ENCODE results near the gene SBF1.
"Not testable (repeated sequence)": the region's sequence is repeated elsewhere in the genome, so short reads cannot be mapped to it uniquely, and the experiment has no call there.

Gene SBF1

DNA sequence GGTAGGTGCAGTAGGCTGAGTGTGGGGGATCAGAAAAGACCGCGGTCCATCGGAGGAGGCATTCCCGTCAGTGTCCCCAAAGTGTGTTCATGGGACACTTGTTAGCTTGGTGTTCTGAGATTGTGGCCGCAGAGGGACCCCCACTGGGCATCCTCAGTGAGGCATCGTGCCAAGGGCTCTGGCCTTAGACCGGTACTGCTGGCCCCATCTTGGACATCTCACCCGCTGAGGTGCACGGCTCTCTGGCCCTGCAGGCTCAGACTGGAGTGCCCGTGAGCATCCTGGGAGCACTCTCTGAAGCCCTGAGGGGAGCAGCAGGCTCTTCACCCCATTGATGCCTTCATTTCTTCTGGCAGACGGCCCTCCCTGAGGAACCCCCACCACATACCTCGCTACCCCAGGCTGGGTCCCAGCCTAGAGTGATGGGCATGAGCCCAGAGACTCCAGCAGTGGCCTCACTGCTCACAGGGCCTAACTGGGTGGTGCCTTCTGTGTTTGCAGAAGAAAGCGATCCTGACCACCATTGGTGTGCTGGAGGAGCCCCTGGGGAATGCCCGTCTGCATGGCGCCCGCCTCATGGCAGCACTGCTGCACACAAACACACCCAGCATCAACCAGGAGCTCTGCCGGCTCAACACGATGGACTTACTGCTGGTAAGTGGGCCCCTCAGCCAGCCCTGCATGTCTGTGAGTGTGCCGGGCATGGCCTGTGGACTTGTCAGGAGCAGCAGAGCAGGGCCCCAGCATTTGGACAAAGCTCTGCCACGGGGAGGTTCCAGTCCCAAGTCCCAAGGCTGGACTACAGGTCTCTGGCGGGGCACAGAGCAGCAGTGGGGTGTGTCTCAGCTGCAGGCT is 51.6 kb downstream of the SBF1 start:
- DNase-seq = no peak

DNA sequence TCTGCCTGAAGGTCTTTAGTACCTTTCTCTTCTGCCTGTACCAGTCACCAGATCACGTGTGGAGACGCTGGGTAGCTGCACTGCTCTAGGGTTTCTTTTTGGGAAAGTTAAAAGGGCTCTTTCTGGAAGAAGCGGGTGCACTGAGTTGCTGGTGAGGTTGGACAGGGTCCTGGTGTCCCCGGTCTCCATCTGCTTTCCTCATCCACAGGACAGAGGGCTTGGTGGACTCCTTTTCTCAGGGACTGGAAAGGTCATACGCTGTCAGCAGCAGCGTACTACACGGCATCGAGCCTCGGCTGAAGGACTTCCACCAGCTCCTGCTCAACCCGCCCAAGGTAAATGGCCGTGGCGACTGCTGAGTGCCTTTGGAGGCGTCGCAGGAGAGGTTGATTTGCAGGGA is 52.8 kb downstream of the SBF1 start:
- no peak for DNase-seq

DNA sequence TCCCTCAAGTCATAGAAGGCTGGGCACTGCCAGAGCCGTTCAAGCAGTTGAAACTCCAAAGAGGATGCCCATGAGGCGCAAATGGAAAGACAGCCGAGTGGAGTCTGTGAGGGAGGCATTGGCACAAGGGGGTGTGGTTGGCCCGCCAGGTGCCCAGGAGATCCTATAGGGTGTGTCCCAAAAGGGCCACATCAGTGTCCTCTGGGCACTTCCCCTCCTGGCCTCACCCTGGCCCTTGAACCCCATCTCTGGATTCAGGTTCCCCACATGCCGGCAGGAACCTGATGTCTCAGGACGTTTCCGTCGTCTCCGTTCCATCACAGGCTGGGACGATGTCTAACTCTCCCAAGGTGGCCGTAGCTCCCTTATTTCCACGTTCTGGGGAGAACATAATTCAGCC is 54.3 kb downstream of the SBF1 start:
- DNase-seq = no peak

DNA sequence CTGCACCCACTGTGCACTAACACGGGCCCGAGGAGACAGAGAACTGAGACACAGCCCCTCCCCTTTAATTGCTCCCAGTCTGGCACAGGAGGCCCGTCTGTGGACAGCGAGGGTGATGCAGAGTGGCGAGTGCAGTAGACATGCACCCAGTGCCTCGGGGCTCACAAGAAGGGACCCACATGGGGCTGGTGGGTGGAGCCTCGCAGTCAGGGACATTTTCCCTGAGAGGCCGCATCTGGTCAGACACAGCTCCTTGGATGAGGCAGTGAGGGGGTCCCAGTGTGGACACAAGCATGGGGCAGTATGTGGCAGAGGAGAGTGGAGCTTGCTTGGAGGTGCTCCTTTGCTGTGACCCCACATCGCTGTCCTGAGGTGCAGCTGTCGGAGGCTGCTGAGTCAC is 54.8 kb downstream of the SBF1 start:
- no peak for DNase-seq

DNA sequence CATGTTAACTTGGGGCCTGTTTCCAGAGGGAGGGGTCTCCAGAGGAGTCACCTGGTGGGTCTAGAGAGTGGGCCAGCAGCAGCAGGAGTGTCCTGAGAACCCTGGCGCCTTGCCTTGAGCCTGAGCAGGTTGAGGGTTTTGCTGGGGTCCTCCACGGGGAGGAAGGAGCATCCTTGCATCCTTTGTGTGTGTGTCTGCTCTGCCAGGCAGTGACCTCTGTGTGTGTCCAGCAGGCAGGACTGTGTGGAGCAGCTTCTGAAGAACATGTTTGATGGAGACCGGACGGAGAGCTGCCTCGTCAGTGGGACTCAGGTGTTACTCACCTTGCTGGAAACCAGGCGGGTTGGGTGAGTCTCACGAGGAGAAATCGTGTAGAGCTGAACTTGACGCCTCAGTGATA is 55.7 kb downstream of the SBF1 start:
- no peak for DNase-seq

DNA sequence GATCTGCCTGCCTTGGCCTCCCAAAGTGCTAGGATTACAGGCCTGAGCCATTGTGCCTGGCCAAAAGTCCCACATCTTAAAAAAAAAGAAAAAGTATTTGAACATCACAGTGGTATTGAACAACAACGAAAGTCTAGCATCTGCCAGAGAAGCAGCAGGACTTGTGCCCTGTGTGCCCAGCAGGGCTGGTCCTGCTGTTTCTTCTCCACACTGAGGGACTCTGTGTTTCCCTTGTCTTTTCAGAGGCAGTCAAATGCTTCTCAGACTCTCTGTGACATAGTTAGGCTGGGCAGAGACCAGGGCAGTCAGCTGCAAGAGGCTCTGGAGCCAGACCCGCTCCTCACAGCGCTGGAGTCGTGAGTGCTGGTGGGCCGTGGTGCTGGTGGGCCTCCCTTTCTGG is 56.2 kb downstream of the SBF1 start:
- no peak for DNase-seq

DNA sequence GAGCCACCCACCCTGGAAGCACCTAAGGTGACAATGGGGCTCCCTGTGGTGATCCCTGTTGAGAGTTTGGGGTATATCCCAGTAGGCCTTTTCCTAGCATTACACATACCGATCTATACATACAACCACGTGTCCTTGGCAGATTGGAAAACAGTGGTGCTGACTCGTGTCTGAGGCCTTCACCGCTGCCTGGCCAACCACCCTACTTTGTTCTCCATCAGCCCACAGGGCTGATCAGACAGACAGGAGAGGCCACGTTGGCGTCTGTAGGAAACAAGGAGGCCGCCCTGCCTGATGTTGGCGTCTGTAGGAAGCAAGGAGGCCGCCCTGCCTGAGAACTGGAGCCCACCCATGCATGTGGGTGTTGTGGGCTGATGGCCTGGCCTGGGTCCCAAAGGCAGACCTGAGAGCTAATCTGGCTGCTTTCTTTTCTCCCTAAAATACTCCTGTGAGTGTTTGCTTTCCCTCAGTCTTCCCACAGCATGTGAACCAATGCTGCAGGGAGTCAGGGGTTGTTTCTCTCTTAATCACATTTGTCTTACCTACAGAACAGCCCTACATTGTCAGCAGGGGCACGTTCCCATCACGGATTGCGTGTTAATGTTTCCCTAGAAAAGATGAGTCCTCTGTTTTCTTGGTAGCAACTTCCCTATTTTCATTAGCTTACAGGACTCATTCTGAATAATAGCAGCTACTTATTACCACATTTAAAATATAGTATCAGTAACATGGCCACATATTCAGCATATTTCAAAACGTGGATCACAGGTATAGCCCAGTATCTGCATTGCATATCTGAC is 57.2 kb downstream of the SBF1 start:
- DNase-seq = no peak

DNA sequence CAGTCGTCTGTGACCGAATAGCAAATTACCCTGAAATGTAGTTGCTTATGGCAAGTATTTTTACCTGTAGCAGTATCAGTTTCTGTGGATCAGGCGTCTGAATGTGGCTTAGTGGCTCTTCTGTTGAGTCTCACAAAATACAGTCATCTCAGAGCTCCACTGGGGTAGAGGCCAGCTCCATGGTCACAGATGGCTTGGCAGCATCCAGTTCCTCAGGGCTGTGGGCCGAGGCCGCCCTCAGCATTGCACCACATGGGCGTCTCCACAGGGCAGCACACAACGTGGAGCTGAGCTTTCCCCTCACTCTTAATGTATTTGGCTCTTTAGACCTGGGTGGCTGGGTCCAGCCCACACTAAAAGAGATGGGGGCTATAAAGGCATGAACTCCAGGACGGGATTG is 57.8 kb downstream of the SBF1 start:
- DNase-seq = no peak

DNA sequence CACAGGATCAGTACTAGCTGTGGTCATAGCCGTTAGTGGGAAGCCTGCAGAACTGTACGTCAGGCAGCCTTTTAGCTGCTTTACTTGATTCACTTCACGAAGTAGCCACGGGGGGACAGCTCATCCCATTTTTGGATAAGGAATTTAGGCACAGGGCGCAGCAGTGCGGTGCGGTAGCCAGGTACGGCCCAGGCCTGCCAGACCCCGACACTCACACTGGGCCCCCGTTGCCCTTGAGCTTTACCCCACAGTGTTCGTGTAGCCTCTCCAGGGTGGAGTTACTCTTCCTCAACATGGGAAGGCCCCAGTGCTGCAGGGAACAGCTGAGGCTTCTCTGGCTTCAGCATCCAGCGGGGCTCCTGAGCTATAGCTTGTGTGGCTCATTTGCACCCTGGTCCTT is 59.4 kb downstream of the SBF1 start:
- no peak for DNase-seq

DNA sequence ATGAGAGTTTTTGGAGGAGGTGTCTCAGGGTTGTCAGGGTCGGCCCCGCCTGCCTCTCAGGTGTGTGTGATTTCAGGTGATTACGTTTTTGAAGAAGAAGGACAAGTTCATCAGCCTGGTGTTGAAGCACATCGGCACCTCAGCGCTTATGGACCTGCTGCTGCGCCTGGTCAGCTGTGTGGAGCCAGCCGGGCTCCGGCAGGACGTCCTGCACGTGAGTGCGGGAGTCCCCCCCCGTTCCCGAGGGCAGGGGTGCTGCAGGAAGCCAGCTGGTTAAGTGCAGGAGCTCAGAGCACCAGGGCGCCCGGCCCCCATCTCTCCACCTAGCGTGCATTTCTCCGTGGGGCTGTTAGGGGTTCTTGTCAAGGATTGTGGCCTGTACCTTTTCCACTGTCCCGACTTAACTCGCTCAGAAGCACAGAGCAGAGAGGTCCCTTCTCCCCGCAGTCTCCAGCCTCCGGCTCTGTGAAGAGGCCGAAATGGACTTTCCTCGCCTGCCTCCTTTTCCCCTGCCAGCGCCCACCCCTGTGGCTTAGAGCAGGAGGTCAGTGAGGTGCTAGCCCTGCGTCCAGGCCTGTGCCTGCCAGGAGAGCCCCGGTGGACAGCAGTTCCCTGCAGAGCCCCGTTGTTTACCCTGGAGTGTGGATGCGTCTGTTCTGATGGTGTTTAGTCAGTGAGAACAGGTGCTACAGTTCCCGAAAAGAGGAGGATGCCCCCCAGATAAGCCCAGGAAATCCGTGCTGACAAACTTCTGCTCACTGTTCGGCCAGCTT is 60.2 kb downstream of the SBF1 start:
- no peak for DNase-seq

DNA sequence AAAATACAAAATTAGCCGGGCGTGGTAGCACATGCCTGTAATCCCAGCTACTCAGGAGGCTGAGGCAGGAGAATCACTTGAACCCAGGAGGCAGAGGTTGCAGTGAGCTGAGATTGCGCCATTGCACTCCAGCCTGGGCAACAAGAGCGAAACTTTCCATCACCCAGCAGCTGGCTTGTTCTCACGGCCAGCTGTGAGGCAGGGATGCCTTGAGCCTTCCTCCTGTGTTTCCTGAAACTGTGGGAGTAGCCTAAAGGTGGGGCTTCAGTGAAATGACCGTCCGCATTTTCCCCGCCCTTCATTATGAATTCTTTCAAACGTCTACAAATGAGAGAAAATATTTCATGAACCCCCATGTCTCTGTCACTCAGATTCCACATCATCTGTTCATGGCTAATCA is 65.9 kb downstream of the SBF1 start:
- not testable (repeated sequence) for DNase-seq

DNA sequence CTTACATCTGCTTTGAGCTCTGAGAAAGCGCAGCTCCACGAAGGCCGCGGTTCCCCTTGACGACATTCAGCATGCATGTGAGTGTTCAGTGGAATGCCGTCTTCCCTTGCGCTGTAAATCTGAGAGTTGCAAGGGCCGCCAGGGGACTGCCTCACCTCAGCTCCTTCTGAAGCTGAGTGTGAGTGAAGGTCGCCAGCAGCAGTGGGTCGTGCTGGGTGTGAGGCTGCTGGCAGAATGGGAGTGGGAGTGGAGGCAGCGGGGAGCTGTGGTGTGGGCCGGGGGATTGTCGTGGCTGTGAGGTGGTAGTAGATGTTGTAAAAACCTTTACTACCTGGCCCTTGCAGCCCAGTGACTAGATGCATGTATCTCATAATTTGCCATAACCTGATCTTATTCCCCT is 66.5 kb downstream of the SBF1 start:
- DNase-seq = no peak

DNA sequence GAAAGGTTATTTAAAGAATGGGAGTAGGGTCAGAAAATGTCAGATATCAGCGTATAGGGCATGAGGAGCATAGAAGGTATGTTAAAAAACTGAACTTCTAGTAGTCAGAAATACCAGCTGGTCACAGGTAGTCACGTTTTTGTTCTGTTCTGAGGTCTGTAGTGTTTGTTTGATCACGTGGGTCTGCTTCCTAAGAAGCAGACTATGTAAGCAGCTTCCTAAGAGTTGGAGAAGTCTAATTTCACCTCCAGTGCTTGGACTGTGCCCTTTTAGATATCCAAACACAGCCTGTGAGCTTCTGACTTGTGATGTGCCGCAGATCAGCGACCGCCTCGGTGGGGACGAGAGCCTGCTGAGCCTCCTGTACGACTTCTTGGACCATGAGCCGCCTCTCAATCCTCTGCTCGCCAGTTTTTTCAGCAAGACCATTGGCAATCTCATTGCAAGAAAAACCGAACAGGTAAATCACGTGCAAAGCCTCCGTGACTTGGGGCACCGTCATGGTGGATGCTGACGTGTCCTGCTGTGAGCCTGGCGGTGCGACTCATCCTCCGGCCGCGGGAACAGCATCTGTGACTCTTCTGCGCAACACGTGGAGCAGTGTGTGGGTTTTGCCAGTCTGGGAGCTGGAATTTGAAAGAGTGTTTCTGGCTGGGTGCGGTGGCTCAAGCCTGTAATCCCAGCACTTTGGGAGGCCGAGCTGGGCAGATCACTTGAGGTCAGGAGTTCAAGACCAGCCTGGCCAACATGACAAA is 68.2 kb downstream of the SBF1 start:
- DNase-seq = no peak

DNA sequence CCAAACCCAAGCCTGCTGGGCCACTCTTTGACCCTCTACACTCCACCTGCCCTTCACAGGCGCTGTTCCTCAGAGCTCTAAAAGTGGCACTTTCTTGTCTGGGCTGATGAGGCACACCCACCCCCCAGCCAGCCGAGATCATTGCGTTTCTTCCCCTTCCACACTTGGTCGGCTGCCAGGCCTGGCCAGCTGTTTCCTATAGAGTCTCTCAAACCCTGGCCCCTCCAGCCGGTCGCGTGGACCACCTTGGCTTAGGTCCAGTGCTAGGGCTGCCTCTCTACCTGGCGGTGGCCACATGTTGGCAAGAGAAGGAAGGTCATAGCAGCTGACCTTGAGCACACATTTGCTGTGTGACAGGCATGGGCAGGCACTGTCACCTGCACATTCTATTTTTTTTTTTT is 71.1 kb downstream of the SBF1 start:
- DNase-seq = no peak

DNA sequence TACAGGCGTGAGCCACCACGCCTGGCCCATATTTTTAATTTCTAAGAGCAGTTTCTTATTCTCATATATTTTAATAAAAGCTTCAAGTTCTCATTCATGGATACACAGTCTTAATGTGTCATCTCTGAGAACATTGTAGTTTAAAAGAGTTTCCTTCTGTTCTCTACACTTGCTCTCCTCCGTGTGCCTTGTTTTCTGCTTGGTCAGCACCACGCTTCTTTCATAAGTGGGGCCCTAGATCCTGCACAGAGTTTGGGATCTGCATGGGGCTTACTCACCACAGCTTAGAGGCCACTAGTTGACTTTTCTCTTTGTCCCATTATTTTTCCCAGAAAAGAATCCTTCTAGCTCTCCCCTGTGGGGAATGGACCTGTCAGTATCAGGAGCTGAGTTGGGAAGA is 72.9 kb downstream of the SBF1 start:
- no peak for DNase-seq

DNA sequence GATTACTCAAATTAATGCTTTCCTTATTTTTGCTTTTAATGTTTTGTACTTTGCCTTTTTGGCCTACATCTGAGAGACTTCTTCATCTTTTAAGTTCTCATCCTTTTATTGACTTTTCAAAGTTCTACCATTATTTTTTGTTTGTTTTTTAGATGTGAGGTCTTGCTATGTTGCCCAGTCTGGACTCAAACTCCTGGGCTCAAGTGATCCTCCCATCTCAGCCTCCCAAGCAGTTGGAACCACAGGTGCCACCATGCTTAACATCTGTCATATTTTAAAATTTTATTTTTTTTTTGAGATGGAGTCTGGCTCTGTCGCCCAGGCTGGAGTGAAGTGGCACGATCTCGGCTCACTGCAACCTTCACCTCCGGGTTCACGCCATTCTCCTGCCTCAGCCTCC is 73.9 kb downstream of the SBF1 start:
- no peak for DNase-seq

DNA sequence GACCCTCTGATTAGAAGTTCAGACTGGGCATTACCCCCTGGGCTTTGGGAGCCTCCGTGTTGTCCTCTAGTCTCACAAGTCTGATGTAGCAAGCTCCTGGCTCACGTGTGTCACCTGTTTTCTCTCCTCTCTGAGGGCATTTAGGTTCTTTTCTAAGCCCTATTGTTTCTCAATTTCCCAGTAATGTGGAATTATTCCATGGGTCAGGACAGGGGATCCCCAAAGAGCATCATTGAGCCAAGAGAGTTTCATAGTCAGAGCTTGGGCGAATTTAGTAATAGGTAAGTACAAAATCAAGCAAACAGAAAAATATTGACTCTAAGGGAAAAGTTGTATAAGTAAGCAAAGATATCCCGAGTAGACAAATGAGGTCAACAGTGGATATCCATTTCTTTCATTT is 74.4 kb downstream of the SBF1 start:
- DNase-seq = no peak

DNA sequence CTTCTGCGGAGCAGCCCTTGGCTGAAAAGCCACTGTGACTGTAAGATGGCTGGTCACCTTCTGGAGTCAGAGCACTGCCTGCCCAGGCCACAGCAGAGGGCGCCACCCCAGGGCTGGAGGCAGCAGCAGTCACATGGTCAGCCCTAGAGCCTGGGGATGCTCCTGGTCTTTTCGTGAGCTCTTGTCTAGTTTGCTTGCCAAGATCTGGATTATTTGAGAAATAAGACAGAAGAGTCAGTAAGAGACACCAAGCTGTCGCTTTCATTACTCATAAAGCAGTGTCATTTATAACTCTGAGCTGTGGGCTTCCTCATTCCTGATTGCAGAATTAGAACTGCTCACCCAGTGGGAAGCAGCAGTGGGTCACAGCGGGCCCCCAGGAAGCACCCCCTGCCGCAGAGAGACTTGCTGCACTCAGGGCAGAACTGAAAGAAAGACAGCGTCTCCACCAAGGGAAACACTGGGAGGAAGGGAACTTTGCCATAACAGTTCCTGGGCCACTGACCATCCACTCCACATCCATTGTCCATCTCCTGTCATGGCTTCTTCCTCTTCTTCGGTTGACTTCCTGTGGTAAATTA is 75.0 kb downstream of the SBF1 start:
- peak; percentile 10 for DNase-seq

DNA sequence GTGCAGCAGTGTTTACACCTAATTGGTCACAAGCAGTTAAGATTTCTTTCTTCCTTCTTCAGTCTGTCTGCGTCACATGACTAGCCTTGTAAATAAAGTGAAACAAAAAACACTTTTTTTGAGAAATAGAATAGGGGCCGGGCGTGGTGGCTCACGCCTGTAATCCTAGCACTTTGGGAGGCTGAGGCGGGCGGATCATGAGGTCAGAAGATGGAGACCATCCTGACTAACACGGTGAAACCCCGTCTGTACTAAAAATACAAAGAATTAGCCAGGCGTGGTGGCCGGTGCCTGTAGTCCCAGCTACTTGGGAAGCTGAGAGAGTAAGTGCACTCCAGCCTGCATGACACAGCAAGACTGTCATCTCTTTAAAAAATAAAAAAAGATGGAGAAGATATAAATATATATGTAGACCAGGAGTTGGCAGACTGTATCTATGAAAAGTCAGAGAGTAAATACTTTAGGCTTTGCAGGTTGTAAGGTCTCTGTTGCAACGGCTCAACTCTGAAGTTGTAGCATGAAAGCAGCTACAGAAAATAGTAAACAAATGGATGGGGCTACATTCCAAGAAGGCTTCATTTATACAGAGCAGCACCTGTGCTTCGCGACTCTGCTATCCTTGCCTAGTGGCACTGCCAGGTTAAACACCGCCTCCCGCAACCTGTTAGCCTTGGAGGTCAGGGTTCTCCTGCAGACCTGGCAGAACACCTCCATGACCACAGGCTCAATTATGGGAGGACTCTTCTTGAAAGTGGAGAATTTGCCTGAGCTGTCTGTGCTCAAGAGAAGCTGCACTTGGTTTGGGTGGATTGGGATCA is 75.8 kb downstream of the SBF1 start:
- peak; percentile 2 for DNase-seq

DNA sequence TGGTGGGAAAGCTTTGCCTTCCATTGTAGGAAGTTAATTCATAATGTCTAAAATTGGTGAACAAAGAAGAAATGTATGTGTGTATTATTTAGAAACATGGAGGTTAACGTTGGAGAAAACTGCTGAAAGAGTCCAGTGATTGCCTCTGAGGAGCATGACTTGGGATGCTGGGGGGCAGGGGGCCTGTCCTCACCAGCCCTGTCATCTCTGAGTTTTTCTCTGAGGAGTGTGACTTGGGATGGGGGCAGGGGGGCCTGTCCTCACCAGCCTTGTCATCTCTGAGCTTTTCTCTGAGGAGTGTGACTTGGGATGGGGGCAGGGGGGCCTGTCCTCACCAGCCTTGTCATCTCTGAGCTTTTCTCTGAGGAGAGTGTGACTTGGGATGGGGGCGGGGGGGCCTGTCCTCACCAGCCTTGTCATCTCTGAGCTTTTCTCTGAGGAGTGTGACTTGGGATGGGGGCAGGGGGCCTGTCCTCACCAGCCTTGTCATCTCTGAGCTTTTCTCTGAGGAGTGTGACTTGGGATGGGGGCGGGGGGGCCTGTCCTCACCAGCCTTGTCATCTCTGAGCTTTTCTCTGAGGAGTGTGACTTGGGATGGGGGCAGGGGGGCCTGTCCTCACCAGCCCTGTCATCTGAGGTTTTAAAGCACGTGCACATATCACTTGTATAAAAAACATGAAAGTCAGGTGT is 77.3 kb downstream of the SBF1 start:
- DNase-seq = not testable (repeated sequence)

Measured in CD4-positive, alpha-beta T cell treated with Interleukin-4 for 4 hours (primary cell).